ENCODE data around the gene NAXD.
"Not testable (repeated sequence)": the region's sequence is repeated elsewhere in the genome, so short reads cannot be mapped to it uniquely, and the experiment has no call there.

The NAXD gene

GRCh38 chr13:110630566-110631119, 15.3 kb downstream of the NAXD start:
- Histone ChIP-seq H4K20me1 (ENCODE audit: insufficient read depth, low read length) (peaks cover 48% of the 10 kb centered on the region), H3K27me3 (ENCODE audit: low read depth, low read length) (no peaks in the 10 kb centered on the region), H3K4me2 (ENCODE audit: low read length) (no peak overlapping the region), H3K36me3 (replicated peaks; ENCODE audit: low read depth, low read length) (peaks cover 34% of the 10 kb centered on the region), H2AFZ (ENCODE audit: low read depth, low read length) (no peak overlapping the region), H3K9me3 (ENCODE audit: insufficient read depth, low read length) (no peaks in the 10 kb centered on the region), H3K4me3 (ENCODE audit: low read length) (no peak overlapping the region), H3K9ac (ENCODE audit: low read length) (no peak overlapping the region), H3K79me2 (ENCODE audit: low read length) (peaks cover 59% of the 10 kb centered on the region), H3K4me1 (ENCODE audit: low read length) (no peaks in the 10 kb centered on the region), H3K27ac (ENCODE audit: low read length) (no peak overlapping the region)
- no peak for TF ChIP-seq CTCF (IDR thresholded peaks at IDR 0.05; ENCODE audit: low read depth, low read length)
- TF ChIP-seq EZH2phosphoT487 (IDR thresholded peaks at IDR 0.05; ENCODE audit: low read depth): no peak

GRCh38 chr13:110632255-110632654, 16.9 kb downstream of the NAXD start:
- Histone ChIP-seq H3K36me3 (replicated peaks; ENCODE audit: low read depth, low read length) (peaks cover 50% of the 10 kb centered on the region), H3K79me2 (ENCODE audit: low read length) (peaks cover 46% of the 10 kb centered on the region), H4K20me1 (ENCODE audit: insufficient read depth, low read length) (peaks cover 39% of the 10 kb centered on the region)
- H3K27me3 ChIP-seq (ENCODE audit: low read depth, low read length); H3K27ac ChIP-seq (ENCODE audit: low read length); H3K4me1 ChIP-seq (ENCODE audit: low read length); H3K9ac ChIP-seq (ENCODE audit: low read length); H3K4me2 ChIP-seq (ENCODE audit: low read length); H2AFZ ChIP-seq (ENCODE audit: low read depth, low read length); H3K9me3 ChIP-seq (ENCODE audit: insufficient read depth, low read length); H3K4me3 ChIP-seq (ENCODE audit: low read length): not testable (repeated sequence)

- Histone ChIP-seq H2AFZ (ENCODE audit: low read depth, low read length) (no peak overlapping the region), H4K20me1 (ENCODE audit: insufficient read depth, low read length) (peaks cover 39% of the 10 kb centered on the region), H3K27me3 (ENCODE audit: low read depth, low read length) (no peaks in the 10 kb centered on the region), H3K4me3 (ENCODE audit: low read length) (no peak overlapping the region), H3K4me2 (ENCODE audit: low read length) (no peak overlapping the region), H3K4me1 (ENCODE audit: low read length) (no peaks in the 10 kb centered on the region), H3K79me2 (ENCODE audit: low read length) (peaks cover 32% of the 10 kb centered on the region), H3K36me3 (replicated peaks; ENCODE audit: low read depth, low read length) (peaks cover 58% of the 10 kb centered on the region), H3K9me3 (ENCODE audit: insufficient read depth, low read length) (no peaks in the 10 kb centered on the region), H3K27ac (ENCODE audit: low read length) (no peak overlapping the region), H3K9ac (ENCODE audit: low read length) (no peak overlapping the region)
- no peak for TF ChIP-seq EZH2phosphoT487 (IDR thresholded peaks at IDR 0.05; ENCODE audit: low read depth)
- no peak for TF ChIP-seq CTCF (IDR thresholded peaks at IDR 0.05; ENCODE audit: low read depth, low read length)
Observed at GRCh38 chr13:110633776-110634175, 18.4 kb downstream of the NAXD start.

- Histone ChIP-seq H2AFZ (ENCODE audit: low read depth, low read length) (no peak overlapping the region), H3K36me3 (replicated peaks; ENCODE audit: low read depth, low read length) (peaks cover 66% of the 10 kb centered on the region)
Observed at GRCh38 chr13:110634558-110634957, 19.2 kb downstream of the NAXD start.

More at GRCh38 chr13:110634558-110634957, 19.2 kb downstream of the NAXD start:
- Histone ChIP-seq H3K4me3 (ENCODE audit: low read length) (no peak overlapping the region), H3K4me2 (ENCODE audit: low read length) (no peak overlapping the region), H3K9ac (ENCODE audit: low read length) (no peak overlapping the region), H3K4me1 (ENCODE audit: low read length) (no peaks in the 10 kb centered on the region), H3K9me3 (ENCODE audit: insufficient read depth, low read length) (no peaks in the 10 kb centered on the region), H3K79me2 (ENCODE audit: low read length) (peaks cover 26% of the 10 kb centered on the region), H3K27me3 (ENCODE audit: low read depth, low read length) (no peaks in the 10 kb centered on the region), H4K20me1 (ENCODE audit: insufficient read depth, low read length) (peaks cover 31% of the 10 kb centered on the region), H3K27ac (ENCODE audit: low read length) (no peak overlapping the region)
- no peak for TF ChIP-seq CTCF (IDR thresholded peaks at IDR 0.05; ENCODE audit: low read depth, low read length)
- no peak for TF ChIP-seq EZH2phosphoT487 (IDR thresholded peaks at IDR 0.05; ENCODE audit: low read depth)
